HEK293 (cell line): Measurements from ENCODE around the gene ZNF618.

ENCODE experiments used
- CTCF ChIA-PET: fragments of 350-600 bp; formaldehyde crosslinking; extraction: SDS; loops from one replicate; lab custom pipeline; 2021; ENCODE audit warnings: antibody characterized with exemption; lab: Yijun Ruan, JAX
- POLR2A ChIA-PET: fragments of 300-600 bp; formaldehyde crosslinking; extraction: SDS; loops from one replicate; lab custom pipeline; 2020; ENCODE audit warnings: antibody characterized with exemption, inconsistent platforms; lab: Yijun Ruan, JAX
- H3K27ac ChIP-seq: fragments of 200-500 bp; sonication (Bioruptor generic); 2 replicates; pipeline ENCODE4 v1.5.1; 2014; ENCODE audit warnings: low read depth, low read length, control low read depth, inconsistent platforms; ENCODE audit errors: extremely low read depth
- H3K36me3 ChIP-seq, 2 experiments: fragments of 200-500 bp in 1 of 2; sonication (Bioruptor generic) in 1 of 2; 1 replicate in 1 of 2; 2 replicates in 1 of 2; pipeline ENCODE4 v1.5.1; 2014 to 2017; ENCODE audit warnings: inconsistent platforms in 2 of 2, low read length in 2 of 2; ENCODE audit not compliant: control insufficient read depth in 2 of 2, insufficient read depth in 1 of 2
- H3K4me1 ChIP-seq: fragments of 200-500 bp; sonication (Bioruptor generic); 2 replicates; pipeline ENCODE4 v1.5.1; 2014; ENCODE audit warnings: mild to moderate bottlenecking, low read length, inconsistent platforms; ENCODE audit not compliant: control insufficient read depth, insufficient read depth
- H3K4me3 ChIP-seq: 2 replicates; pipeline ENCODE4 v1.5.1; 2011; ENCODE audit warnings: low read depth, mild to moderate bottlenecking, control low read depth, low read length, moderate library complexity
- H3K9me3 ChIP-seq: fragments of 200-500 bp; sonication (Bioruptor generic); 2 replicates; pipeline ENCODE4 v1.5.1; 2014; ENCODE audit warnings: low read depth, low read length, inconsistent platforms; ENCODE audit not compliant: control insufficient read depth, insufficient read depth
- GLIS1 ChIP-seq: fragments of 450-650 bp; formaldehyde crosslinking; IDR thresholded peaks from 2 replicates; pipeline ENCODE4 v1.5.1; 2016; ENCODE audit warnings: missing biosample characterization, missing genetic modification characterization
- KLF10 ChIP-seq: fragments of 450-650 bp; IDR thresholded peaks from 2 replicates; pipeline ENCODE4 v1.5.1; 2018; ENCODE audit warnings: missing biosample characterization, mild to moderate bottlenecking, missing genetic modification characterization
- PRDM1 ChIP-seq: fragments of 450-650 bp; formaldehyde crosslinking; IDR thresholded peaks from 2 replicates; pipeline ENCODE4; 2016; ENCODE audit warnings: missing biosample characterization, missing genetic modification characterization
- ZFHX2 ChIP-seq: fragments of 450-650 bp; formaldehyde crosslinking; conservative IDR thresholded peaks from 2 replicates; pipeline ENCODE4 v1.5.1; 2016; ENCODE audit warnings: missing biosample characterization, missing genetic modification characterization
- ZNF114 ChIP-seq: fragments of 450-650 bp; formaldehyde crosslinking; IDR thresholded peaks from 2 replicates; pipeline ENCODE4 v1.5.0; 2017; ENCODE audit warnings: missing biosample characterization, missing genetic modification characterization
- ZNF16 ChIP-seq: fragments of 450-650 bp; formaldehyde crosslinking; IDR thresholded peaks from 2 replicates; pipeline ENCODE4 v1.5.1; 2016; ENCODE audit warnings: low read depth, missing biosample characterization, missing genetic modification characterization
- ZNF211 ChIP-seq: fragments of 450-650 bp; formaldehyde crosslinking; IDR thresholded peaks from 2 replicates; pipeline ENCODE4 v1.5.1; 2016; ENCODE audit warnings: low read depth, missing biosample characterization, missing genetic modification characterization
- ZNF416 ChIP-seq: fragments of 450-650 bp; formaldehyde crosslinking; IDR thresholded peaks from 2 replicates; pipeline ENCODE4 v1.5.1; 2016; ENCODE audit warnings: missing biosample characterization, missing genetic modification characterization
- ZNF555 ChIP-seq: fragments of 450-650 bp; formaldehyde crosslinking; conservative IDR thresholded peaks from 2 replicates; pipeline ENCODE4 v1.5.1; 2017; ENCODE audit warnings: missing biosample characterization, mild to moderate bottlenecking, missing genetic modification characterization, inconsistent platforms
- ZNF707 ChIP-seq: fragments of 450-650 bp; formaldehyde crosslinking; IDR thresholded peaks from 2 replicates; pipeline ENCODE4 v1.5.1; 2016; ENCODE audit warnings: missing biosample characterization, missing genetic modification characterization
- ZNF76 ChIP-seq: fragments of 450-650 bp; formaldehyde crosslinking; IDR thresholded peaks from 2 replicates; pipeline ENCODE4; 2016; ENCODE audit warnings: low read depth, missing biosample characterization, missing genetic modification characterization, borderline replicate concordance
- TF ChIP-seq, protein P1 (sequence below): fragments of 450-650 bp; formaldehyde crosslinking; IDR thresholded peaks from 2 replicates; pipeline ENCODE4 v1.5.1; 2016; ENCODE audit warnings: missing biosample characterization, missing genetic modification characterization, low read depth
- TF ChIP-seq, protein P2 (sequence below): fragments of 450-650 bp; formaldehyde crosslinking; IDR thresholded peaks from 2 replicates; pipeline ENCODE4 v1.5.1; 2017; ENCODE audit warnings: missing biosample characterization, missing genetic modification characterization

The ZNF618 gene

DNA sequence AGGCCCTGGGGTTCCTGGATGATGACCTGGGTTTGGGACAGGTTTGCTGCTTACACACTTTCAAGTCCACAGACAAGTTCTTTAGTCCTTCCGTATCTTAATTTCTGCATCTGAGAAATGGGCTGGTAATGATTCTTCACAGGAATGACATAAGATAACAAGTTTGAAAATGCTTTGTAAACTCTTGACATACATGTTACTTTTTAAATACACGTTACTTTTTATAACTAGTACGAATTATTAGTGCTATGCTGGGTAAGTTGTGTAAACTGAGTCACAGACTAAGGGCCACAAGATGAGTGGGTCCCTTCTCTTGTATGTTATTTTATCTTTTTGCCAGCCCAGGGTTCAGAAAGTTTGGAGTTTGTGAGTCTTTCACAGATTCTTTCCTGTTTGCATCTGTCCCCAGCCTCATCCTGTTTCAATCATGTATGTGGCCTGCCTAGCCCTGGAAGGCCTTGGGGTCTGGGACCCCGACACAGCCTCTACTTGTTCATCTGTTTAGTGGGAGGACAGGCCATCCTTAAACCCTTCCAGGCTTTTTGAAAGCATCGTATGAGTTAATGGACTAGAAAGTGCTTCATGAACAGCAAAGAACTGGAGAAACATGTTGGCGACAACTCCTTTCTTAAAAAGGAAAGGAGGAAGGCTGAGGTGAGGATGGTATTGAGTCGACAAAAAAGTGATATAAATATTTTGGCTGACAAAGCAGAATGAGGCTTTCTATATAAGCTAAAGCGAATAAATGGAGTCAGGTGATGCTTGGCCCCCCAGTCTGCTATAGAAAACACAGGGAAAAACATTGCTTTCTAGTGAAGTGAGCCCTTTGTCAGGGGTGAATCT lies 9.3 kb downstream of the ZNF618 start:
- H3K4me3 ChIP-seq = no peak overlapping the region
- ChIA-PET POLR2A (no interaction called here), CTCF (interaction anchor here (0.6 kb wide), 1 partner anchor 29 kb away, joined by 5 read pairs; no protein-coding TSS in a partner anchor)
- TF ChIP-seq PRDM1 (tag by site-specific recombination) (peak; percentile 9; the same call in 1 of the 2 replicates), ZNF555 (tag by site-specific recombination) (no peak)
- TF ChIP-seq, protein P1, sequence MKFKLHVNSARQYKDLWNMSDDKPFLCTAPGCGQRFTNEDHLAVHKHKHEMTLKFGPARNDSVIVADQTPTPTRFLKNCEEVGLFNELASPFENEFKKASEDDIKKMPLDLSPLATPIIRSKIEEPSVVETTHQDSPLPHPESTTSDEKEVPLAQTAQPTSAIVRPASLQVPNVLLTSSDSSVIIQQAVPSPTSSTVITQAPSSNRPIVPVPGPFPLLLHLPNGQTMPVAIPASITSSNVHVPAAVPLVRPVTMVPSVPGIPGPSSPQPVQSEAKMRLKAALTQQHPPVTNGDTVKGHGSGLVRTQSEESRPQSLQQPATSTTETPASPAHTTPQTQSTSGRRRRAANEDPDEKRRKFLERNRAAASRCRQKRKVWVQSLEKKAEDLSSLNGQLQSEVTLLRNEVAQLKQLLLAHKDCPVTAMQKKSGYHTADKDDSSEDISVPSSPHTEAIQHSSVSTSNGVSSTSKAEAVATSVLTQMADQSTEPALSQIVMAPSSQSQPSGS (tag by site-specific recombination) = no peak
- no peak overlapping the region for H3K27ac ChIP-seq
- peaks cover 0 to under 1% of the 10 kb centered on the region in 2 experiments; a peak in 1 of 3 replicates for H3K36me3 ChIP-seq
- H3K4me1 ChIP-seq = no peaks in the 10 kb centered on the region; the same call in 1 of the 2 replicates
- no peaks in the 10 kb centered on the region for H3K9me3 ChIP-seq

DNA sequence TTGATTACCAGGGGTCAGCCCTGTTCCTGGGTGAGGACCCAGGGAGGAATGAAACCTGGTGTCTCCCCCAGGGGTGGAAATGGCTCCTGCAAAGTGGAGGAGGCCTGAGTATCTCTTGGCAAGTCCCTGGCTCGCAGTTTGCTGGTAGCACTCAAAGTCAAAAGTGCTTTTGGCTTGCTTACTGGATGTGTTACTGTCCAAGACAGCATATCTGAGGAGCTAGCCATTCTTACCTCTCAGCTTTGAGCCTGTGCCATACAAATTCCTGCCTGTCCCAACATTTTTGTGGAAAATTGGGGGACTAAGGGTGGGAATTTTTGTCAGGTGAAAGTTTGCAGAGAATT lies 9.9 kb downstream of the ZNF618 start:
- no peak overlapping the region for H3K27ac ChIP-seq
- CTCF ChIA-PET = interaction anchor here (0.6 kb wide), 1 partner anchor 33 kb away, joined by 8 read pairs; no protein-coding TSS in a partner anchor

DNA sequence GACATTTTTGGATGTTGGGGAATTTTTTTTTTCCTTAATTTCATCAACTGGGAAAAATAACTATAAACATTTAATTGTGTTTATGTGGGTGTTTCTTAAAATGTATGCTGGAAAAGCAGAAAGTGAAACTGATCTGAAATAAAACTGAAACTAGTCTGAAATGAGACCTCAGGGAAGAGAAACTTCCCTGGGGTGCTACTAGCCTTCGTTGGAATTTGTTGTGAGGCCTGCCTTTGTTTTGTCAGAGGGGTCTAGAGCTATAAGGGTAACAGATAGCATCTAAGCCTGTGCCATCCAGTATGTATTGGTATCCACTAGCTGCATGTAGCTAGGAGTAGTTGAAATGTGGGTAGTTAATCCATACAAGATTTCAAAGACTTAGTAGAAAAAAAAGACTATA lies 10.4 kb downstream of the ZNF618 start:
- CTCF ChIA-PET = interaction anchor here (0.6 kb wide), 1 partner anchor 34 kb away, joined by 8 read pairs; no protein-coding TSS in a partner anchor
- no peak overlapping the region for H3K4me3 ChIP-seq
- POLR2A ChIA-PET = interaction anchor here (0.7 kb wide), 2 partner anchors 18 to 781 kb away, joined by 5 to 6 read pairs; no protein-coding TSS in a partner anchor
- no peak for TF ChIP-seq ZNF211 (tag by site-specific recombination)
- TF ChIP-seq ZNF76 (tag by site-specific recombination) = no peak
- TF ChIP-seq, protein P2, sequence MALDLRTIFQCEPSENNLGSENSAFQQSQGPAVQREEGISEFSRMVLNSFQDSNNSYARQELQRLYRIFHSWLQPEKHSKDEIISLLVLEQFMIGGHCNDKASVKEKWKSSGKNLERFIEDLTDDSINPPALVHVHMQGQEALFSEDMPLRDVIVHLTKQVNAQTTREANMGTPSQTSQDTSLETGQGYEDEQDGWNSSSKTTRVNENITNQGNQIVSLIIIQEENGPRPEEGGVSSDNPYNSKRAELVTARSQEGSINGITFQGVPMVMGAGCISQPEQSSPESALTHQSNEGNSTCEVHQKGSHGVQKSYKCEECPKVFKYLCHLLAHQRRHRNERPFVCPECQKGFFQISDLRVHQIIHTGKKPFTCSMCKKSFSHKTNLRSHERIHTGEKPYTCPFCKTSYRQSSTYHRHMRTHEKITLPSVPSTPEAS = no peak
- TF ChIP-seq ZNF416 (tag by site-specific recombination) = no peak
- TF ChIP-seq ZNF114 (tag by site-specific recombination) = no peak
- no peak overlapping the region for H3K27ac ChIP-seq
- H3K36me3 ChIP-seq = peaks cover 0 to 4% of the 10 kb centered on the region in 2 experiments; a peak in 1 of 3 replicates
- H3K9me3 ChIP-seq = no peaks in the 10 kb centered on the region
- no peaks in the 10 kb centered on the region; the same call in 1 of the 2 replicates for H3K4me1 ChIP-seq

More for the DNA sequence above, 9.9 kb downstream of the ZNF618 start:
- POLR2A ChIA-PET = no interaction called here
- Histone ChIP-seq H3K36me3 (peaks cover 0 to 4% of the 10 kb centered on the region in 2 experiments; a peak in 1 of 3 replicates), H3K4me1 (no peaks in the 10 kb centered on the region; the same call in 1 of the 2 replicates), H3K4me3 (no peak overlapping the region), H3K9me3 (no peaks in the 10 kb centered on the region)
- TF ChIP-seq GLIS1 (tag by site-specific recombination) (peak; percentile 58; the same call in 1 of the 2 replicates), ZNF707 (tag by site-specific recombination) (no peak)

DNA sequence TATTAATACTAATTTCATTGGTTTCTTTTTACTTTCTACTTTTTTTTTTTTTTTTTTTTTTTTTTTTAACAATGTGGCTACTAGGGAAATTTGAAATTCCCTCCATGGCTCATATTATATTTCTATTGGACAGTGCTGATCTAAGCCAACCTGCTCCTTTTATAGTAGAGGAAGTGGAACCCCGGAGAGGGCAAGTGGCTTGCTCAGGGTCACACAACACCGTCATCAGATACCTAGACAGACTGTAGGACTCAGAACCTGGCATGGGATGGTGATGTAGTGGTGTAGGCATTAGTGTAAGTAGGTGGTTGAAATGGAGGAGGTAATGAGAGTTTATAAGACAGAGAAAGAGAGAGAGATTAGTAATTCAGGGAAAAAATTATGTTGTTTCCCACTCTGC lies 10.8 kb downstream of the ZNF618 start:
- CTCF ChIA-PET = interaction anchor here (0.6 kb wide), 1 partner anchor 34 kb away, joined by 8 read pairs; no protein-coding TSS in a partner anchor
- POLR2A ChIA-PET = interaction anchor here (0.7 kb wide), 2 partner anchors 18 to 781 kb away, joined by 5 to 6 read pairs; no protein-coding TSS in a partner anchor
- peak; percentile 36 for TF ChIP-seq ZFHX2 (tag by site-specific recombination)
- TF ChIP-seq KLF10 (tag by site-specific recombination) = no peak
- TF ChIP-seq ZNF16 (tag by site-specific recombination) = no peak

More for the DNA sequence above, 10.8 kb downstream of the ZNF618 start:
- no peak overlapping the region for H3K4me3 ChIP-seq
- H3K27ac ChIP-seq = no peak overlapping the region
- H3K4me1 ChIP-seq = no peaks in the 10 kb centered on the region; the same call in 1 of the 2 replicates
- peaks cover 0 to 4% of the 10 kb centered on the region in 2 experiments; a peak in 1 of 3 replicates for H3K36me3 ChIP-seq
- no peaks in the 10 kb centered on the region for H3K9me3 ChIP-seq
